Measurements from ENCODE around the gene GPRC6A.

GPRC6A gene

DNA sequence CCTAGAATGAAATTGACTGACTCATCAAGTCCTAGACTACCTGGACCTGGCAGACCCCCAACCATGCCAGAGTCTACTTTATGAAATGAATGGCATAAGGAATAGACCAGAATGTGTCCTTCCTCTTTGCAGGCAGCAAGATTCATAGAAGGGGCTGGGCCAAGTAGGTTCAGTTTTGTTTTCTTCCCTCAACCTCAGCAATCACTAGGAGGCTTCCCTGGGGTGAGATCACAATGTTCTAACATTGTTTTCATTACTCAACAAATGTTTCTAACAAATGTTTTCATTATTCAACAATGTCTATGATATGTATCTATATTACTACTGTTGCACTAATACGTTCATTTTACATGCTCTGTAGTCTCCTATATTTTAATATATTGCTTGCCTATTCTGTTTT lies 55.0 kb downstream of the GPRC6A start:
- DNase-seq = peak in 1 of 3 donors; percentile 2

DNA sequence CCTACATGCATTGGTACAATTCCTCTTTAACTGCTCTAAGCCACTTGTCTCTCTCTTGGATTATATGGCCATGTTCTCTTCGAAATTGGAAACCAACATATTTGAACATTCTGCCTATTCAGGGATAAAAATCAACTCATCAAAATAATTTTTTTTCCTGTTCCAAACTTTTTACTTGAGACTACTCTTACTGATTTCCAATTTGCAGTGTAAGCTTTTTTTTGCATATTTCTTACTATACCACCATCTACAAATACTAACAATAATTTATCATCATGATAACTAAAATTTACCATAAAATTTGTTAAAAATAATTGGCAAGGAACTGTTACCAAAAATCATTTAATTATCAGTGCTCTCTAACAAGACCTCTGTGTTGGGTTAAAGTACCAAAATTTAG lies 56.4 kb downstream of the GPRC6A start:
- DNase-seq = no peak

DNA sequence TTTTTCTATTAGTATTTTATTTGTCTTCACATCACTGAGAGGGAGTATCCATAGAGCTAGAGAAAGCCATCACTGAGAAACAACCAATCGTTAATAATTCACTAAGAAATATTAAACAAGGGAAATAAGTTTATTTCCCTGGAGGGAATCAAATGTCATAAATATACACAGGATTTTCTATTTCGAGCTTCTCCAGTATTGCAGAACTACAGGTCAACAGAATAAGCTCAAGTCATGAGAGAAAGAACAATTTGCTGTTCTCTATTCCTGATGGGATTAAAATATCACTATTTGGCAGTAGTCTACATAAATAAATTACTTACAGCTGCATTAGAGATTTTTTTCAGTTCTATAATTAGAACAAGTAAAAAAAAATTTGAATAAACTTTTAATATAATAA lies 61.2 kb downstream of the GPRC6A start:
- DNase-seq = no peak

DNA sequence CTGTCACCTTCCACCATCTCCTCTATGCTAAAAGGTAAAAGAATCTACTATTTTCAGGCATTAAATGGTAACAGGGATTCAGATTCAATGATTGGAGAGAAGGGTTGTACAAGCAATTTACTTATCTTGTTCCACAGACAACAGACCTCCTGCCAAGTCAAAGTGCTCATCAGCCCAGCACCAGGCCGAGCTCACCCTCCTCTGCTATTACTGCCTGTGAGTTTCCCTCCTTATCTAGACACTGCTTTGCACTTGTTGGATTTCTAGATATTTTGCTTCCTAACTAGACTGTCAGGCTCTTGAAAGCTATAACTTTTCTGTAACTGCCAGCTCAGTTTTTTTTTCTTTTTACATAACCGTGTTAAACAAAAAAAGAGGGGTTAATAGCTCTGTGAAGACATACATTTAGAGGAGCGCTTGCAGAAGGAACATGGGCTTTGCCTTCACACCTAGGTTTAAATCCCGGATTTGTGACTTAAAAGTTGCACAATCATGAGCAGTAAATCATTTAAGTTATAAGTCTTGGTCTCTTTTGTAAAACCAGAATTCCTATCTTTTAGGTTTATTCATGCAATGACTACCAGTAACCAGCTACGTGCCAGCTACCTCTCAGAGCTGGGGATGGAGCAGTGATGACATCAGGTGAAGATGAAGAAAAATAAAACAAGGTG lies 62.2 kb downstream of the GPRC6A start:
- no peak for DNase-seq

DNA sequence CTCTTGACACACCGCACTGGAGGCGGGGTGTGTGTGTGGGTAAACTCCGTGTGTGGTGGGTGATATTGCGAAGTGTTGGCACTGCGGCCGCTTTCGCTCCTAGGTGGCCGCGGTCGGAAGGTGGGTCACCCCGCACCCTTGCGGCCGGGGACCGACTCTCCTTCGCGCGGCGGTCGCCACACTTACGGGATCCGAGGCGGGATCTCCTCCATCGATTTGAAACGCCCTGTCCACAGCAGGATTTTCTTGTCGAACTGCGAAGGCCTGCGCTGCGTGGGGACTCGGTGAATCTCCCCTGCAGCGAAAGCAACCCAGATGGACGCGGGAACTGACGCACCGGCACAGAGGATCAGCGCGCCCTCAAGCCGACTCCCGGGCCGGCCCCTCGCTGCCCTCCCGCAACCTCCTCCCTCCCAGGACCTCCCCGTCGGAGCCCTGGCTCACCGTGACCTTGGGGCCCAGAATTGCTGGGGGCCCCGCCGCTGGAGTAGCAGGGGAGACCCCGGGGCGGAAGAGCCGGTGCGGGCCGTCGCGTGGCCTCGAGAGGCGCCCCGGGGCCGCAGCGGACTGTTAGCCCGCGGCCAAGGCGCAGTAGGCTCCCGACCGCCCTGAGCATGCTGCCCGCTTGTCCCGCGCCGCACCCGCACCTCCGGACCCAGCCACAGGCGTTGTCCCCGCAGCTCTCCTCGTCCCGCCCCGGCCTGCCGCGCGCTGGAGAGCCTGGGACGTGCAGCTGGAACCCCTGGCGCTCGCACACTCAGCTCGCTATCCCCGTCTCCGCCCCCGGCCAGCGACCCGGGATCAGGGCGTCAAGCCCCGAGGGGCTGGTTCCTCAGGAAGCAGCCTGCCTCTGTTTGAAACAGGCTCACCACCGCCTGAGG lies 63.7 kb downstream of the GPRC6A start, which contains the start of gene FAM162B:
Gene FAM162B (minus strand): TSS at position 759 of the 881 bp plus-strand sequence. CDS start 143 bp downstream, at position 616.
- peak in 2 of 3 donors; percentile 2 to 24 for DNase-seq

DNA sequence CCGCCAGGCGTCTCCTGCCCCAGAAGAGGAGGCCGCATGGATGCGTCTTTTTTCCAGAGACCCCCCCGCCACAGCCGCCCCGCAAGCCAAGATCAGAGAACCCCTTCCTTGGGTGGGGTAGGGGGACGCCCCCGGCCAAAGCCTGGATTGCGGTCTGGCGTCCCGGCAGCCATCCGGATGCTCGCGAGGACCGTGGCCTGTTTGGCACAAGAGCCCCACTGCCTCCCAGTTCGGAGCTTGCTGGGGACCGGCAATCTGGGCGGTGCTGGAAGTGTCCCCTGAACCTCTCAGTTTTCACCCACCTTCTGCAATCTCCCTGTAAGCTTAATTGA lies 64.3 kb downstream of the GPRC6A start:
- peak in 1 of 3 donors; percentile 2 for DNase-seq

DNA sequence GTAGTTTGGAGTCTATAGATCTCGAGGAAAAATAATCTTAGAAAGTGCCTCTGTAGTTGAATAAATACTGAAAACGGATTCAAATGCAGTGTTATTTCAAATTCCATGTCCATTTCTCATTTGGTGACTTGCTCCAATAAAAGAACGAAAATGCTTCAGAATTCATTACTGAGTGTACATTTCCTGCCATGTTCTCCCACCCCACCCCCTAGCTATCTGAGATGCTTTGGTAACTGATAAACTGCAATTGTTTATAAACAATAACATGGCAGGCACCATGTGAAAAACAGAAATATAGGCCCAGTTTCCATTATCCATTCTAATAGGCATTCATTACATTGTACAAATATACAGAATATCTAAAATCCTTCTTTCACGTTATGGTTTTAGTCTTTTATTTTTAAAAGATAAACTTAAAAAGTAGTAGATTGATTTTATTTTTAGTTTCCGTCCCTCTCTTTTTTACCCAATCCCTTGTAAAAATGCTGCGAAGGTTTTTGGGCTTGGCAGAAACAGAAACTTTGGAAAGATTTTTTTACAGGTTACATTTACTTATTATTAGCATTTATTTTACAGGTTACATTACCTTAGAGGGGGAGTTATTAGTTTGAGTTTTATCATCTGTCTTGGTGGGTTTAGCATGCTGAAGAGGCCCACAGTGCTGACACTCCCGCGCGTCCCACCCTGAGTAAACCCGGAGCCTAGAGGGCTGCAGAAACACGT lies 64.8 kb downstream of the GPRC6A start:
- no peak for DNase-seq

DNA sequence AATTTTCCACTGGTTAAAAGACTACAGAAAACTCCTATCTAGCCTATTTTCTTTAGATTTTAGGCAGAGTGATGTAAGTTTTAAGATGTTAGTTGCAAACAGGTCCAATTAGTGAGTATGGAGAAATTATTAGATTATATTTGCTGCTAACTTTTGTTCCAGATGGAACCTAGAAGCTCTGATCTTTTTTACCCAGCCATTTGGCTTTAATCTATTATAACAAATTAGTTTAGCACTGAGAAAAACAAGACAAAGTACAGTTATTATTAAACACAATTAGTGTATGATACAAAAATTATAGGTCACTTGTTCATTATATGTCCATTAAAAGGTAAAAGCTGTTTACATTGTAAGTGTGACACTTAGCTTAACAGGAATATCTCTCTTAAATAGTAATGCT lies 65.8 kb downstream of the GPRC6A start:
- no peak for DNase-seq

DNA sequence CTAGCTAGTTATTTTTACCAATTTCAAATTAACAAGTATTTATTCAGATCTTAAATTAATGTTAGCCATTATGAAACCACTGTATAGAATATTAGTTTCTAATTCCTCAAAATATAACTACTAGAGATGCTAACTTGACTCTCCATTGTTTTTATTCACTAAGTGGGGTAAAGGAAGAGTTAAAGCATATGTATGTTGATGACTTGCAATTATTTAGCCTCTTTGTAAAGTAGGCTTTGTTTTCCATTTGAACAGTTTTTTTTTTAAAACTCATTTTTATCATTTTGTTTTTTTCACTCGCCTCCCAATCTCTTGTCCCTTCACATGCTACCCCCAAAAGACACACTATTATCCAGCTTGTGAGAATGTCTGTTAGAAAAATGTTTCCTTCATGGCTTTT lies 66.6 kb downstream of the GPRC6A start:
- DNase-seq = no peak

DNA sequence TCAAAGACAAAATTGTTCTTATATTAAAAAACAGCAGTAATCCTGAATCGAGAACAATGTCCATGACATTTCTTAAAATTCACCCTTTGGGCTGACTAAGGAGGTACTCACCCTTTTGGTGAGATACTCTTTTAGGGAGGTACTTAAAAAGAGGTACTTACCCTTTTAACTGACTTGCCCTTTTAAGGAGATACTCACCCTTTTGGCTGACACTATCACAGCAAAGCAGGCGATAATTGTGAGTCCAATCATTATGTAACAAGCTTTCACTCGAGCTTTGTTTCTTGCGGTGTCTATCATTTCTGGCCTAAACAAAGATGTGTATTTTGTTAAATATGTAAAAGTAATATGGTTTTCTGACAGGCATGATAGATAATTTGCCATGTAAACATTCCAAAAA lies 67.1 kb downstream of the GPRC6A start:
- DNase-seq = no peak

DNA sequence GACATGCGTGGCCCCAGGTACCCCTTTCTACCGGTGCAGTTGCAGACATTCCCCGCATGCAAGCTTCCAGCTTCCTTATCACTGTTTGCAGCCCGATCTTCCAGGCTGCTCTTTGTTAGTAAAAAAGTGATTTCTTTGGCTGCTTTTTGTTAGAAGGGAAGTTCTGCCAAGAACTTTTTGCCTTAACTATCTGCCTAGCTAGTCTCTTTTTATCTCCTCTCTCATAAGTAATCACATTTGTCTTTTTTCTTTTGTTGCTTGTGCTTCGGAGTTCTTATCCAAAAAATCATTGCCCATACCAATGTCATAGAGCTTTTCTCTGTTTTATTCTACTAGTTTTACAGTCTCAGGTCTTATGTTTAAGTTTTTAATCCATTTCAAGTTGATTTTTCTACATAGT lies 83.7 kb downstream of the GPRC6A start:
- no peak for DNase-seq

Measured in suppressor macrophage treated with lipopolysaccharide for 1 hour (primary cell).